ENCODE data around the gene TCF7. TPM values are rescaled to one million over a fixed set of nuclear protein-coding genes. Genes with fewer than 3 reads are reported as not detected.

The TCF7 gene
- total RNA-seq, 2 experiments from 2014 or later = 24.4 to 25.6 TPM

GRCh38 chr5:134133188-134133994 is 18.9 kb downstream of the TCF7 start:
- ChIA-PET CTCF (interaction anchor here (1.0 to 2.2 kb wide), 8 partner anchors 10 to 93 kb away, joined by 3 to 15 read pairs (median 6); no protein-coding TSS in a partner anchor), POLR2A (interaction anchor here (0.5 kb wide), 1 partner anchor 1108 kb away, joined by 10 read pairs; no protein-coding TSS in a partner anchor)

- ChIA-PET CTCF (interaction anchor here (1.5 to 2.2 kb wide), 4 partner anchors 15 to 94 kb away, joined by 4 to 15 read pairs (median 8); no protein-coding TSS in a partner anchor), POLR2A (interaction anchor here (0.5 kb wide), 1 partner anchor 1109 kb away, joined by 10 read pairs; no protein-coding TSS in a partner anchor)
Measured at GRCh38 chr5:134133995-134134541, 19.6 kb downstream of the TCF7 start.

GRCh38 chr5:134135091-134135655 is 20.7 kb downstream of the TCF7 start:
- ChIA-PET CTCF (interaction anchor here (0.6 to 2.2 kb wide), 7 partner anchors 10 to 112 kb away, joined by 4 to 15 read pairs (median 4); no protein-coding TSS in a partner anchor), POLR2A (no interaction called here)

- POLR2A ChIA-PET = no interaction called here
- CTCF ChIA-PET = interaction anchor here (1.0 to 1.6 kb wide), 2 partner anchors 9 to 83 kb away, joined by 4 read pairs; no protein-coding TSS in a partner anchor
Measured at GRCh38 chr5:134136221-134136631, 21.7 kb downstream of the TCF7 start.

GRCh38 chr5:134136771-134137170 is 22.3 kb downstream of the TCF7 start:
- ChIA-PET POLR2A (interaction anchor here (0.7 kb wide), 1 partner anchor 38 kb away, joined by 9 read pairs; no protein-coding TSS in a partner anchor), CTCF (interaction anchor here (1.6 to 11.6 kb wide), 4 partner anchors 8 to 96 kb away, joined by 4 to 208 read pairs (median 38); no protein-coding TSS in a partner anchor)

GRCh38 chr5:134138416-134139376 is 24.2 kb downstream of the TCF7 start:
- POLR2A ChIA-PET = interaction anchor here (0.6 to 2.2 kb wide), 8 partner anchors 15 to 386 kb away, joined by 3 to 8 read pairs (median 4); partner anchors contain the start of gene PPP2CA
- CTCF ChIA-PET = interaction anchor here (0.5 to 11.6 kb wide), 17 partner anchors 9 to 658 kb away, joined by 3 to 208 read pairs (median 5); partner anchors contain the start of genes SKP1, TCF7 and VDAC1

- CTCF ChIA-PET = interaction anchor here (0.5 to 11.6 kb wide), 14 partner anchors 10 to 658 kb away, joined by 3 to 208 read pairs (median 6); partner anchors contain the start of genes TCF7 and VDAC1
- POLR2A ChIA-PET = interaction anchor here (0.8 to 2.2 kb wide), 3 partner anchors 15 to 38 kb away, joined by 3 to 8 read pairs (median 7); no protein-coding TSS in a partner anchor
Measured at GRCh38 chr5:134139377-134139851, 24.9 kb downstream of the TCF7 start.

- POLR2A ChIA-PET = interaction anchor here (0.7 to 2.2 kb wide), 4 partner anchors 11 to 100 kb away, joined by 3 to 8 read pairs (median 6); no protein-coding TSS in a partner anchor
- CTCF ChIA-PET = interaction anchor here (0.6 to 11.6 kb wide), 26 partner anchors 8 to 150 kb away, joined by 3 to 208 read pairs (median 5); partner anchors contain the start of genes TCF7 and VDAC1
Measured at GRCh38 chr5:134139891-134140469, 25.5 kb downstream of the TCF7 start.

- POLR2A ChIA-PET = interaction anchor here (0.6 to 2.2 kb wide), 4 partner anchors 12 to 101 kb away, joined by 3 to 19 read pairs (median 6); no protein-coding TSS in a partner anchor
Measured at GRCh38 chr5:134140530-134141201, 26.2 kb downstream of the TCF7 start.

GRCh38 chr5:134141331-134142050 is 27.0 kb downstream of the TCF7 start:
- ChIA-PET CTCF (interaction anchor here (0.8 to 11.6 kb wide), 22 partner anchors 7 to 148 kb away, joined by 3 to 208 read pairs (median 5); partner anchors contain the start of gene VDAC1), POLR2A (interaction anchor here (0.7 to 1.6 kb wide), 2 partner anchors 14 to 102 kb away, joined by 3 to 4 read pairs; no protein-coding TSS in a partner anchor)

More at GRCh38 chr5:134140530-134141201, 26.2 kb downstream of the TCF7 start:
- CTCF ChIA-PET = interaction anchor here (0.8 to 11.6 kb wide), 28 partner anchors 8 to 149 kb away, joined by 3 to 208 read pairs (median 5); partner anchors contain the start of genes TCF7 and VDAC1

- POLR2A ChIA-PET = no interaction called here
- CTCF ChIA-PET = interaction anchor here (0.7 to 11.6 kb wide), 4 partner anchors 9 to 115 kb away, joined by 3 to 208 read pairs (median 24); no protein-coding TSS in a partner anchor
Measured at GRCh38 chr5:134142052-134142451, 27.6 kb downstream of the TCF7 start.

- POLR2A ChIA-PET = interaction anchor here (1.6 kb wide), 1 partner anchor 138 kb away, joined by 3 read pairs; no protein-coding TSS in a partner anchor
- CTCF ChIA-PET = interaction anchor here (0.7 to 11.6 kb wide), 4 partner anchors 8 to 458 kb away, joined by 3 to 208 read pairs (median 3); no protein-coding TSS in a partner anchor
Measured at GRCh38 chr5:134142806-134143205, 28.3 kb downstream of the TCF7 start.

- ChIA-PET POLR2A (interaction anchor here (1.6 kb wide), 1 partner anchor 138 kb away, joined by 3 read pairs; no protein-coding TSS in a partner anchor), CTCF (interaction anchor here (0.6 to 11.6 kb wide), 4 partner anchors 15 to 103 kb away, joined by 3 to 208 read pairs (median 3); no protein-coding TSS in a partner anchor)
Measured at GRCh38 chr5:134143431-134143830, 28.9 kb downstream of the TCF7 start.

GRCh38 chr5:134143944-134144941 is 29.8 kb downstream of the TCF7 start:
- ChIA-PET CTCF (interaction anchor here (0.5 to 11.6 kb wide), 6 partner anchors 14 to 104 kb away, joined by 3 to 208 read pairs (median 3); no protein-coding TSS in a partner anchor), POLR2A (interaction anchor here (1.6 kb wide), 1 partner anchor 139 kb away, joined by 3 read pairs; no protein-coding TSS in a partner anchor)
